ENCODE measurements around the gene EIF5. TPM values are rescaled to one million over a fixed set of nuclear protein-coding genes. Genes with fewer than 3 reads are reported as not detected.

EIF5 gene
- total RNA-seq, 1 experiment from 2014 or later, result 392 TPM

- intact Hi-C loops (cut with micrococcal nuclease; ENCODE audit: unreplicated experiment), result no loop called here
- no peak for DNase-seq
- no peaks in the 10 kb centered on the region for H3K9me3 Mint-ChIP-seq (ENCODE audit: unreplicated experiment)
- ChIA-PET POLR2A (no interaction called here), CTCF (interaction anchor here (1.0 kb wide), 1 partner anchor 24 kb away, joined by 3 read pairs; no protein-coding TSS in a partner anchor)
- TF ChIP-seq CTCF (IDR thresholded peaks at IDR 0.05; ENCODE audit: insufficient read depth in 1 of 2, low read depth in 1 of 2, low read length in 1 of 2, severe bottlenecking in 1 of 2, unreplicated experiment in 1 of 2), result no peak
- Histone ChIP-seq H3K9me3 (no peaks in the 10 kb centered on the region), H3K36me3 (ENCODE audit: control insufficient read depth, insufficient read depth, low read length) (no peaks in the 10 kb centered on the region), H3K27me3 (replicated peaks; ENCODE audit: control insufficient read depth, insufficient read depth, low read length) (no peaks in the 10 kb centered on the region), H3K4me1 (no peaks in the 10 kb centered on the region), H3K4me3 (ENCODE audit: low read depth, low read length) (no peak overlapping the region)
- peak overlapping the region; percentile 24 for H3K27ac Mint-ChIP-seq (ENCODE audit: unreplicated experiment)
- no peaks in the 10 kb centered on the region for H3K27me3 Mint-ChIP-seq (ENCODE audit: insufficient read depth, unreplicated experiment)
- BruUV-seq (replicated peaks), result no TSS peak
- no peaks in the 10 kb centered on the region for H3K4me1 Mint-ChIP-seq (ENCODE audit: low read depth, unreplicated experiment)
- H3K36me3 Mint-ChIP-seq (ENCODE audit: insufficient read depth, unreplicated experiment), result no peaks in the 10 kb centered on the region
- H3K4me3 Mint-ChIP-seq (ENCODE audit: unreplicated experiment), result no peak overlapping the region
These were observed 25.1 kb upstream of the EIF5 start for GRCh38 chr14:103308717-103309616.

GRCh38 chr14:103310576-103311095 is 23.4 kb upstream of the EIF5 start:
- CTCF ChIA-PET, result interaction anchor here (0.9 kb wide), 1 partner anchor 15 kb away, joined by 3 read pairs; no protein-coding TSS in a partner anchor
- intact Hi-C loops (cut with micrococcal nuclease; ENCODE audit: unreplicated experiment), result no loop called here
- no peak overlapping the region for H3K27ac Mint-ChIP-seq (ENCODE audit: unreplicated experiment)
- Histone ChIP-seq H3K4me1 (no peaks in the 10 kb centered on the region), H3K9me3 (no peaks in the 10 kb centered on the region), H3K27me3 (replicated peaks; ENCODE audit: control insufficient read depth, insufficient read depth, low read length) (no peaks in the 10 kb centered on the region), H3K4me3 (ENCODE audit: low read depth, low read length) (no peak overlapping the region), H3K36me3 (ENCODE audit: control insufficient read depth, insufficient read depth, low read length) (no peaks in the 10 kb centered on the region)
- H3K4me1 Mint-ChIP-seq (ENCODE audit: low read depth, unreplicated experiment), result peaks cover 7% of the 10 kb centered on the region
- H3K27me3 Mint-ChIP-seq (ENCODE audit: insufficient read depth, unreplicated experiment), result no peaks in the 10 kb centered on the region
- POLR2A ChIA-PET, result no interaction called here
- no TSS peak for BruUV-seq (replicated peaks)
- no peaks in the 10 kb centered on the region for H3K9me3 Mint-ChIP-seq (ENCODE audit: unreplicated experiment)
- no peak overlapping the region for H3K4me3 Mint-ChIP-seq (ENCODE audit: unreplicated experiment)
- DNase-seq, result no peak
- no peaks in the 10 kb centered on the region for H3K36me3 Mint-ChIP-seq (ENCODE audit: insufficient read depth, unreplicated experiment)
- no peak for TF ChIP-seq CTCF (IDR thresholded peaks at IDR 0.05; ENCODE audit: insufficient read depth in 1 of 2, low read depth in 1 of 2, low read length in 1 of 2, severe bottlenecking in 1 of 2, unreplicated experiment in 1 of 2)

GRCh38 chr14:103311171-103311997 is 22.7 kb upstream of the EIF5 start:
- Mint-ChIP-seq H3K36me3 (ENCODE audit: insufficient read depth, unreplicated experiment) (no peaks in the 10 kb centered on the region), H3K4me3 (ENCODE audit: unreplicated experiment) (no peak overlapping the region), H3K4me1 (ENCODE audit: low read depth, unreplicated experiment) (peaks cover 7% of the 10 kb centered on the region), H3K27ac (ENCODE audit: unreplicated experiment) (no peak overlapping the region), H3K9me3 (ENCODE audit: unreplicated experiment) (no peaks in the 10 kb centered on the region), H3K27me3 (ENCODE audit: insufficient read depth, unreplicated experiment) (no peaks in the 10 kb centered on the region)
- intact Hi-C loops (cut with micrococcal nuclease; ENCODE audit: unreplicated experiment), result no loop called here
- DNase-seq, result no peak
- H3K4me1 ChIP-seq, result no peaks in the 10 kb centered on the region
- no peak overlapping the region for H3K4me3 ChIP-seq (ENCODE audit: low read depth, low read length)
- ChIA-PET CTCF (interaction anchor here (0.9 kb wide), 1 partner anchor 15 kb away, joined by 3 read pairs; no protein-coding TSS in a partner anchor), POLR2A (no interaction called here)
- no peaks in the 10 kb centered on the region for H3K36me3 ChIP-seq (ENCODE audit: control insufficient read depth, insufficient read depth, low read length)
- TF ChIP-seq CTCF (IDR thresholded peaks at IDR 0.05; ENCODE audit: insufficient read depth in 1 of 2, low read depth in 1 of 2, low read length in 1 of 2, severe bottlenecking in 1 of 2, unreplicated experiment in 1 of 2), result no peak
- H3K9me3 ChIP-seq, result no peaks in the 10 kb centered on the region
- no peaks in the 10 kb centered on the region for H3K27me3 ChIP-seq (replicated peaks; ENCODE audit: control insufficient read depth, insufficient read depth, low read length)
- no TSS peak for BruUV-seq (replicated peaks)
